ENCODE measurements around the gene GPR39.
A peak's percentile ranks its signal among the peaks of the same experiment; 100 is the strongest.

GPR39 gene

GRCh38 chr2:132424526-132425121, 8.0 kb downstream of the GPR39 start:
- Histone ChIP-seq H3K27me3 (ENCODE audit: insufficient read depth, low read length) (no peaks in the 10 kb centered on the region), H3K4me3 (ENCODE audit: low read depth, low read length) (no peak overlapping the region), H3K4me1 (ENCODE audit: control insufficient read depth, insufficient read depth, low read length, unreplicated experiment) (peaks cover 14% of the 10 kb centered on the region), H3K79me2 (ENCODE audit: control insufficient read depth, insufficient read depth, low read length, unreplicated experiment) (no peaks in the 10 kb centered on the region), H3K36me3 (ENCODE audit: insufficient read depth, low read length) (no peaks in the 10 kb centered on the region), H2AFZ (ENCODE audit: low read length, unreplicated experiment) (no peak overlapping the region), H3K27ac (ENCODE audit: low read depth, low read length) (no peak overlapping the region)

DNA sequence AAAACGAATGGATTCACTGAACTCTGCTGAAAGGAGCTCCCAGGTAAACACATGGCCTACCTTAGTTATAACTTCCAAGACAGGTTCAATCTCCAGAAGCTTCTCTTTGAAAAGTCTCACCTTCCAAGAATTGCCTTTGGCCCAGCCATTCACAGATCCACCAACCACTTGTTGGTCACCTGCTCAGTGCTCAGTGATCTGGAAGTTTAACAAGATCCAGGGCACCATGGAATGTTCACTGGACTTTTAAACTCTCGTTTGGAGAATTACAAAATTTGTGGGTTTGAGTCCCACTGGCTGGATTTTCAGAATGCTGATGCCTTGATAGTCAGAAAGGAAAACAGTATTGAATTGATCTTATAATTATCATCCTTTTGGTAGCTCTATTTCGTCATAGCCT, 9.4 kb downstream of the GPR39 start:
- no peaks in the 10 kb centered on the region for H3K27me3 ChIP-seq (ENCODE audit: insufficient read depth, low read length)
- no peaks in the 10 kb centered on the region for H3K79me2 ChIP-seq (ENCODE audit: control insufficient read depth, insufficient read depth, low read length, unreplicated experiment)
- H2AFZ ChIP-seq (ENCODE audit: low read length, unreplicated experiment): no peak overlapping the region
- no peaks in the 10 kb centered on the region for H3K36me3 ChIP-seq (ENCODE audit: insufficient read depth, low read length)
- H3K4me3 ChIP-seq (ENCODE audit: low read depth, low read length): no peak overlapping the region
- no peak overlapping the region for H3K27ac ChIP-seq (ENCODE audit: low read depth, low read length)
- peaks cover 9% of the 10 kb centered on the region for H3K4me1 ChIP-seq (ENCODE audit: control insufficient read depth, insufficient read depth, low read length, unreplicated experiment)

- H3K79me2 ChIP-seq (ENCODE audit: control insufficient read depth, insufficient read depth, low read length, unreplicated experiment): no peaks in the 10 kb centered on the region
- H3K4me3 ChIP-seq (ENCODE audit: low read depth, low read length): no peak overlapping the region
- no peak overlapping the region for H2AFZ ChIP-seq (ENCODE audit: low read length, unreplicated experiment)
- no peaks in the 10 kb centered on the region for H3K27me3 ChIP-seq (ENCODE audit: insufficient read depth, low read length)
- H3K27ac ChIP-seq (ENCODE audit: low read depth, low read length): no peak overlapping the region
- no peaks in the 10 kb centered on the region for H3K36me3 ChIP-seq (ENCODE audit: insufficient read depth, low read length)
- peaks cover 3% of the 10 kb centered on the region for H3K4me1 ChIP-seq (ENCODE audit: control insufficient read depth, insufficient read depth, low read length, unreplicated experiment)
Measured at GRCh38 chr2:132426656-132427055, 10.1 kb downstream of the GPR39 start.

- Histone ChIP-seq H3K36me3 (ENCODE audit: insufficient read depth, low read length) (no peaks in the 10 kb centered on the region), H3K27ac (ENCODE audit: low read depth, low read length) (no peak overlapping the region), H3K4me3 (ENCODE audit: low read depth, low read length) (no peak overlapping the region), H2AFZ (ENCODE audit: low read length, unreplicated experiment) (no peak overlapping the region), H3K27me3 (ENCODE audit: insufficient read depth, low read length) (no peaks in the 10 kb centered on the region), H3K79me2 (ENCODE audit: control insufficient read depth, insufficient read depth, low read length, unreplicated experiment) (no peaks in the 10 kb centered on the region), H3K4me1 (ENCODE audit: control insufficient read depth, insufficient read depth, low read length, unreplicated experiment) (no peaks in the 10 kb centered on the region)
Measured at GRCh38 chr2:132429351-132429750, 12.7 kb downstream of the GPR39 start.

DNA sequence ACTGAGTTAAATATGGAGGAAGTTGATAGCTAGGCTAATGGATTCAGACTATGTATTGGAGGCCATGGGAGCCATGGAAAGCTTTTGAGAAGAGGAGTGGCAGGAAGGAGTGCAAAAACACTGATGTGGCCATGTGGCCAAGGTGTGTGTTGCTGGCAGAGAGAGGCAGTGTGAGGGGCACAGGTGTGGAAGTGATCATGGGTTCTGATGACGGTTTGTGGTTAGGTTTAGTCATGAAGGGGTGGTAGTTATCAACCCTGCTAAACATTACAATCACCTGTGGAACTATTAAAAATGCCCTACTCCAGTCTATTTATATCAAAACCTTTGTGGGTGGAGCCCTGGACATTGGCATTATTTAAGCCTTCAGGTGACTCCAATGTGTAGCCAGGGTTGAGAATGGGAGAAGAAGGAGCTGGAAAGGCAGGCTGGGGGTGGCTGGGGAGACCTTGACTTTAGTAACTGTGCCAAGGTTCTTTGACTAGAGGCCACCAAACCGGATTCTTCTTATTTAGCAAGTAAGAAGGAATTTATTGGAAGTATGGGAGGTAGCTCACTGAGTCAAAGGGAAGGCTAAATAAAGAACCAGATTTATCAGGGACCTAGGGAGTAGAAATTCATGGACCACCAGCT, 13.5 kb downstream of the GPR39 start:
- Histone ChIP-seq H3K27ac (ENCODE audit: low read depth, low read length) (no peak overlapping the region), H3K4me1 (ENCODE audit: control insufficient read depth, insufficient read depth, low read length, unreplicated experiment) (no peaks in the 10 kb centered on the region)

GRCh38 chr2:132430895-132431294, 14.3 kb downstream of the GPR39 start:
- no peak overlapping the region for H3K4me3 ChIP-seq (ENCODE audit: low read depth, low read length)
- no peak overlapping the region for H2AFZ ChIP-seq (ENCODE audit: low read length, unreplicated experiment)
- no peak overlapping the region for H3K27ac ChIP-seq (ENCODE audit: low read depth, low read length)
- no peaks in the 10 kb centered on the region for H3K79me2 ChIP-seq (ENCODE audit: control insufficient read depth, insufficient read depth, low read length, unreplicated experiment)
- H3K36me3 ChIP-seq (ENCODE audit: insufficient read depth, low read length): no peaks in the 10 kb centered on the region
- H3K27me3 ChIP-seq (ENCODE audit: insufficient read depth, low read length): no peaks in the 10 kb centered on the region
- no peaks in the 10 kb centered on the region for H3K4me1 ChIP-seq (ENCODE audit: control insufficient read depth, insufficient read depth, low read length, unreplicated experiment)

More for the DNA sequence above, 13.5 kb downstream of the GPR39 start:
- H3K36me3 ChIP-seq (ENCODE audit: insufficient read depth, low read length): no peaks in the 10 kb centered on the region
- H3K79me2 ChIP-seq (ENCODE audit: control insufficient read depth, insufficient read depth, low read length, unreplicated experiment): no peaks in the 10 kb centered on the region
- no peak overlapping the region for H3K4me3 ChIP-seq (ENCODE audit: low read depth, low read length)
- no peaks in the 10 kb centered on the region for H3K27me3 ChIP-seq (ENCODE audit: insufficient read depth, low read length)
- no peak overlapping the region for H2AFZ ChIP-seq (ENCODE audit: low read length, unreplicated experiment)

DNA sequence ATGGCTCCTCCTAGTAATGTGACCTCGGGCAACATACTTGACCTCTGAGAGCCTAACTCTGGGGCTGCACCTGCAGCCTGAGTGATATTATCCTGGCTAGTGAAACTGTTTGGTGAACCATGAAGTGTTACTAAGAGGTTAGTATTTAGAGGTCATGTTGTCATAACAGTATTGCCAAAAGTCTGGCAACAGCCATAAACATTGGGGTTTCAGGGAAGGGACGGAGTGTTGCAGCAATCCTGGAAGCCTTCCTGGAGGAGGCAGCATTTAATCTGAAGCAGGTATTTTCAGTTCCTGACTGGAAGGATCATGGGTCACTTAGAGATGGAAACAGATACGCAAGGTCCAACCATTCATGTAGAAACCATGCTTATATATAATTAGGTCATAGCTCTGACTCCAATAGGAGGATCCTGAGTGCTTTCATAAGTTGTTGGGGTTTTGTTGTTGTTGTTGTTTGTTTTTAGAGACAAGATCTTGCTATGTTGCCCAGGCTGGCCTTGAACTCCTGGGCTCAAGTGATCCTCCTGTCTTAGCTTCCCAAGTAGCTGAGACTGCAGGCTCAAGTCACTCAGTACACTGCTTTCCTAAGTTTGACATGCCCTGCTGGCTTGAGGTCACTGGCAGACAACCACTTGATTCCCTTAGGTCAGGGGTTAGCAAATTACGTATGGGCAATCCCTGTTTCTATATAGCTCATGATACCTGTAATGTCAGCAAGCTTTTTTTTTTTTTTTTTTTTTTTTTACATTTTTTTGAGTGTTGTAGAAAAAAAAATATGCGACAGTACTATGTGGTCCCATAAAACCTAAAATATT, 21.5 kb downstream of the GPR39 start:
- Histone ChIP-seq H2AFZ (ENCODE audit: low read length, unreplicated experiment) (no peak overlapping the region), H3K27me3 (ENCODE audit: insufficient read depth, low read length) (no peaks in the 10 kb centered on the region), H3K4me1 (ENCODE audit: control insufficient read depth, insufficient read depth, low read length, unreplicated experiment) (peaks cover 36% of the 10 kb centered on the region), H3K79me2 (ENCODE audit: control insufficient read depth, insufficient read depth, low read length, unreplicated experiment) (no peaks in the 10 kb centered on the region), H3K4me3 (ENCODE audit: low read depth, low read length) (no peak overlapping the region), H3K27ac (ENCODE audit: low read depth, low read length) (peak overlapping the region; percentile 89), H3K36me3 (ENCODE audit: insufficient read depth, low read length) (no peaks in the 10 kb centered on the region)

DNA sequence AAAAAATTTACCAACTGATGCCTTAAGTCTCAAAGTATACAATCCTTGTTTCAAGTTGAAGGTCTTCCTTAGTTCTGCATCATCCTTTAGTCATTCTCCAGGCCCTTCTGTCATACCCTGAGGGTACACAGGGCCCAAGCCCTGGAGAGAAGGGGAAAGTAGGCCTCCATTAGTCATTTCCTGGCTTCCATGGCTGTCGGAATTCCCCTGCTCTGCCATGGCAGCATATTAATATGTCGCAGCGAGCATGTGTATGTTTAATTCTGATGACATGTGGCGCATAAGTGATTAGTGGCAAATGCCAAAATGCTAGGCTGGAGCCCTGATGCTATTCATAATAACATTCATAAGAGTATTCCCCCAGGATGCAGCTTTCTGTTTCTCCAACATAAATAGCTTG, 22.1 kb downstream of the GPR39 start:
- Histone ChIP-seq H3K4me3 (ENCODE audit: low read depth, low read length) (peak overlapping the region; percentile 5; the same call in 1 of the 2 replicates), H3K36me3 (ENCODE audit: insufficient read depth, low read length) (no peaks in the 10 kb centered on the region), H3K4me1 (ENCODE audit: control insufficient read depth, insufficient read depth, low read length, unreplicated experiment) (peaks cover 36% of the 10 kb centered on the region), H3K79me2 (ENCODE audit: control insufficient read depth, insufficient read depth, low read length, unreplicated experiment) (no peaks in the 10 kb centered on the region), H3K27ac (ENCODE audit: low read depth, low read length) (peak overlapping the region; percentile 89), H2AFZ (ENCODE audit: low read length, unreplicated experiment) (peak overlapping the region; percentile 68), H3K27me3 (ENCODE audit: insufficient read depth, low read length) (no peaks in the 10 kb centered on the region)

- Histone ChIP-seq H3K36me3 (ENCODE audit: insufficient read depth, low read length) (no peaks in the 10 kb centered on the region), H2AFZ (ENCODE audit: low read length, unreplicated experiment) (peak overlapping the region; percentile 68), H3K27me3 (ENCODE audit: insufficient read depth, low read length) (no peaks in the 10 kb centered on the region), H3K4me1 (ENCODE audit: control insufficient read depth, insufficient read depth, low read length, unreplicated experiment) (peaks cover 36% of the 10 kb centered on the region), H3K27ac (ENCODE audit: low read depth, low read length) (peak overlapping the region; percentile 89), H3K79me2 (ENCODE audit: control insufficient read depth, insufficient read depth, low read length, unreplicated experiment) (no peaks in the 10 kb centered on the region), H3K4me3 (ENCODE audit: low read depth, low read length) (peak overlapping the region; percentile 20; the same call in 1 of the 2 replicates)
Measured at GRCh38 chr2:132439703-132440398, 23.2 kb downstream of the GPR39 start.

DNA sequence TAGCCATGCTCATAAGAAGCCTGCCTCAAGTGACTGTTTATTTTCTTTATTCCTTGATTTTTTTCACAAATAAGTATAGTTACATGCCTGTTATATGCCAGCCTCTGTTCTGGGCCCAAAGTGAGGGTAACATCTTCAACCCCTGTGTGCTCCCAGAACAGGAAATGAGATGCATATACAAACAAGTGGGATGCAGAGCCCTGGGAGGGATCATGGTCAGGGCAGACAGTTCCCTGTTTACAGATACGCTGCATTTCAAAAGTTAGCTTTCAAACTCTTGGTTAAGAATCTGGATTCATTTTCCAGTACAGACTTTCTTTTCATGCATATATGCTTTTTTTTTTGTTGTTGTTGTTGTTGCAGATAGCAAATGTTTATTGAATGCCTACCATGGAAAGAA, 24.4 kb downstream of the GPR39 start:
- H3K27me3 ChIP-seq (ENCODE audit: insufficient read depth, low read length): no peaks in the 10 kb centered on the region
- no peak overlapping the region for H3K27ac ChIP-seq (ENCODE audit: low read depth, low read length)
- H3K4me1 ChIP-seq (ENCODE audit: control insufficient read depth, insufficient read depth, low read length, unreplicated experiment): peaks cover 42% of the 10 kb centered on the region
- no peaks in the 10 kb centered on the region for H3K36me3 ChIP-seq (ENCODE audit: insufficient read depth, low read length)
- no peak overlapping the region for H3K4me3 ChIP-seq (ENCODE audit: low read depth, low read length)
- H3K79me2 ChIP-seq (ENCODE audit: control insufficient read depth, insufficient read depth, low read length, unreplicated experiment): no peaks in the 10 kb centered on the region
- no peak overlapping the region for H2AFZ ChIP-seq (ENCODE audit: low read length, unreplicated experiment)

Data from ACC112 (cell line).